GM21529 (cell line): ENCODE measurements around the gene SOCS1.

Experiments used
- ATAC-seq: cut with Tn5 transposase; IDR thresholded peaks from one replicate; pipeline ENCODE4 v1.9.1; 2021; ENCODE audit not compliant: unreplicated experiment

Gene SOCS1

GRCh38 chr16:11208916-11209665 is 46.9 kb downstream of the SOCS1 start:
- no peak for ATAC-seq

- ATAC-seq: no peak
Observed at GRCh38 chr16:11207646-11208045, 48.4 kb downstream of the SOCS1 start.

GRCh38 chr16:11205754-11206581 is 50.0 kb downstream of the SOCS1 start:
- ATAC-seq: peak; percentile 33

GRCh38 chr16:11205065-11205699 is 50.8 kb downstream of the SOCS1 start:
- no peak for ATAC-seq

GRCh38 chr16:11204513-11205047 is 51.4 kb downstream of the SOCS1 start:
- ATAC-seq: no peak
